H1 (cell line): Measurements from ENCODE around the gene NOL4L. TPM values are rescaled to one million over a fixed set of nuclear protein-coding genes. Genes with fewer than 3 reads are reported as not detected.
A peak's percentile ranks its signal among the peaks of the same experiment; 100 is the strongest.

ENCODE experiments used
- CTCF ChIA-PET: fragments of 300-600 bp; sonication (Branson Sonifier 250); formaldehyde crosslinking; loops from one replicate; lab custom pipeline; 2021; ENCODE audit not compliant: partially characterized antibody; lab: Charles Lee
- POLR2A ChIA-PET: fragments of 300-600 bp; sonication (Branson Sonifier 250); formaldehyde crosslinking; loops from one replicate; lab custom pipeline; 2021; ENCODE audit warnings: inconsistent platforms; ENCODE audit not compliant: partially characterized antibody; lab: Charles Lee
- DNase-seq, 2 experiments: peaks; one replicate each; pipeline versions ENCODE4 v3.0.0 to v3.0.0-alpha.2; 2010 to 2022; ENCODE audit warnings: low spot score in 2 of 2, low read depth in 1 of 2, mixed read lengths in 1 of 2
- FAIRE-seq: peaks from 2 replicates; lab custom pipeline; 2011; peaks lifted over from hg19 to GRCh38; lab: Jason Lieb, UNC
- H2AFZ ChIP-seq: 2 replicates; pipeline ENCODE4 v1.8.1; 2012; ENCODE audit warnings: low read length, inconsistent platforms
- H2AK5ac ChIP-seq: 2 replicates; pipeline ENCODE4 v1.6.1; 2013; ENCODE audit warnings: low read depth, low read length
- H2BK120ac ChIP-seq: replicated peaks from 2 replicates; pipeline ENCODE3; 2013; ENCODE audit warnings: low read depth, low read length, inconsistent platforms
- H2BK12ac ChIP-seq: 2 replicates; pipeline ENCODE4 v1.6.1; 2013; ENCODE audit warnings: low read depth, low read length
- H2BK15ac ChIP-seq: 2 replicates; pipeline ENCODE4 v1.6.1; 2013; ENCODE audit warnings: low read length
- H2BK20ac ChIP-seq: 2 replicates; pipeline ENCODE4 v1.6.1; 2013; ENCODE audit warnings: low read length
- H2BK5ac ChIP-seq: 2 replicates; pipeline ENCODE4 v1.6.1; 2013; ENCODE audit warnings: low read depth, low read length
- H3K14ac ChIP-seq: 2 replicates; pipeline ENCODE4 v1.6.1; 2013; ENCODE audit warnings: inconsistent platforms; ENCODE audit not compliant: insufficient read length
- H3K18ac ChIP-seq: 2 replicates; pipeline ENCODE4 v1.6.1; 2013; ENCODE audit warnings: low read length; ENCODE audit errors: extremely low read depth
- H3K23ac ChIP-seq: 2 replicates; pipeline ENCODE4 v1.6.1; 2013; ENCODE audit warnings: inconsistent platforms; ENCODE audit not compliant: insufficient read length
- H3K23me2 ChIP-seq: 2 replicates; pipeline ENCODE4 v1.6.1; 2013; ENCODE audit warnings: low read depth, low read length
- H3K27ac ChIP-seq: 2 replicates; pipeline ENCODE4 v1.6.1; 2011; ENCODE audit warnings: low read depth, low read length, inconsistent platforms
- H3K27me3 ChIP-seq, 4 experiments: replicated peaks in 1 of 4; 1 replicate in 1 of 4; 2 replicates in 3 of 4; pipeline versions ENCODE4 v1.6.1 to v1.8.1; 2011 to 2013; ENCODE audit warnings: low read length in 3 of 4, mild to moderate bottlenecking in 3 of 4, inconsistent platforms in 2 of 4, mixed read lengths in 2 of 4, moderate library complexity in 1 of 4; ENCODE audit not compliant: control insufficient read depth in 3 of 4, insufficient read depth in 3 of 4; ENCODE audit errors: extremely low read depth in 1 of 4
- H3K36me3 ChIP-seq, 4 experiments: 2 replicates each; pipeline versions ENCODE4 v1.6.1 to v1.8.1; 2011 to 2013; ENCODE audit warnings: mild to moderate bottlenecking in 4 of 4, low read length in 3 of 4, moderate library complexity in 2 of 4, control low read depth in 1 of 4, inconsistent platforms in 1 of 4; ENCODE audit not compliant: insufficient read depth in 4 of 4, control insufficient read depth in 2 of 4
- H3K4ac ChIP-seq: replicated peaks from 2 replicates; pipeline ENCODE3; 2013; ENCODE audit warnings: low read length, low read depth, mixed read lengths, inconsistent platforms; ENCODE audit not compliant: insufficient read length
- H3K4me1 ChIP-seq, 4 experiments: replicated peaks in 1 of 4; 1 replicate in 1 of 4; 2 replicates in 3 of 4; pipeline versions ENCODE4 v1.6.1 to v1.8.1; 2011 to 2013; ENCODE audit warnings: low read length in 3 of 4, inconsistent platforms in 2 of 4, mixed read lengths in 1 of 4; ENCODE audit not compliant: insufficient read depth in 4 of 4, control insufficient read depth in 3 of 4
- H3K4me2 ChIP-seq, 2 experiments: 2 replicates each; pipeline versions ENCODE4 v1.6.1 to v1.8.1; 2011 to 2013; ENCODE audit warnings: low read depth in 2 of 2, low read length in 2 of 2, control low read depth in 1 of 2, inconsistent platforms in 1 of 2, mild to moderate bottlenecking in 1 of 2; ENCODE audit not compliant: insufficient read depth in 1 of 2
- H3K4me3 ChIP-seq, 4 experiments: fragments of 200-600, 300-600 bp in 1 of 4; sonication (generic), shearing (Covaris generic), sonication (Bioruptor Twin) in 1 of 4; 2 replicates each; pipeline versions ENCODE4 v1.5.1 to v1.8.1; 2011 to 2016; ENCODE audit warnings: low read length in 4 of 4, low read depth in 3 of 4, control low read depth in 2 of 4, inconsistent platforms in 2 of 4, mild to moderate bottlenecking in 2 of 4, mixed read lengths in 1 of 4, moderate library complexity in 1 of 4; ENCODE audit not compliant: insufficient read depth in 2 of 4; ENCODE audit errors: extremely low read depth in 1 of 4
- H3K56ac ChIP-seq: replicated peaks from 2 replicates; pipeline ENCODE3; 2013; ENCODE audit warnings: low read depth, mild to moderate bottlenecking, mixed read lengths, low read length, inconsistent platforms; ENCODE audit not compliant: insufficient read length
- H3K79me1 ChIP-seq: 2 replicates; pipeline ENCODE4 v1.6.1; 2013; ENCODE audit warnings: low read depth, low read length, control low read depth
- H3K79me2 ChIP-seq, 2 experiments: 2 replicates each; pipeline versions ENCODE4 v1.6.1 to v1.8.1; 2012 to 2013; ENCODE audit warnings: low read length in 2 of 2, mild to moderate bottlenecking in 2 of 2, inconsistent platforms in 1 of 2; ENCODE audit not compliant: insufficient read depth in 2 of 2, control insufficient read depth in 1 of 2
- H3K9ac ChIP-seq, 4 experiments: replicated peaks in 1 of 4; 1 replicate in 1 of 4; 2 replicates in 3 of 4; pipeline versions ENCODE4 v1.6.1 to v1.8.1; 2011 to 2013; ENCODE audit warnings: low read depth in 3 of 4, low read length in 3 of 4, control low read depth in 2 of 4, mild to moderate bottlenecking in 2 of 4, moderate library complexity in 2 of 4, inconsistent platforms in 1 of 4; ENCODE audit errors: extremely low read depth in 1 of 4
- H3K9me3 ChIP-seq, 2 experiments: 2 replicates each; pipeline versions ENCODE4 v1.6.1 to v1.8.1; 2012 to 2013; ENCODE audit warnings: mild to moderate bottlenecking in 2 of 2, moderate library complexity in 2 of 2, control low read depth in 1 of 2, inconsistent platforms in 1 of 2, low read depth in 1 of 2, low read length in 1 of 2, mixed read lengths in 1 of 2; ENCODE audit not compliant: insufficient read depth in 2 of 2
- H4K20me1 ChIP-seq, 2 experiments: replicated peaks in 1 of 2; 2 replicates each; pipeline versions ENCODE3 to v1.8.1; 2011 to 2013; ENCODE audit warnings: inconsistent platforms in 2 of 2, low read length in 2 of 2, mild to moderate bottlenecking in 1 of 2; ENCODE audit not compliant: insufficient read depth in 2 of 2, control insufficient read depth in 1 of 2
- H4K5ac ChIP-seq: 2 replicates; pipeline ENCODE4 v1.6.1; 2013; ENCODE audit warnings: low read length, low read depth, mixed read lengths, inconsistent platforms; ENCODE audit not compliant: insufficient read length
- H4K8ac ChIP-seq: 2 replicates; pipeline ENCODE4 v1.8.0; 2013; ENCODE audit warnings: mild to moderate bottlenecking, moderate library complexity, low read length, inconsistent platforms; ENCODE audit not compliant: insufficient read depth; ENCODE audit errors: extremely low read depth
- H4K91ac ChIP-seq: replicated peaks from 2 replicates; pipeline ENCODE3; 2013; ENCODE audit warnings: low read length, mixed read lengths, inconsistent platforms; ENCODE audit not compliant: insufficient read length
- CREB1 ChIP-seq: IDR thresholded peaks from 2 replicates; pipeline ENCODE4 v1.6.1; 2012; ENCODE audit warnings: inconsistent platforms
- GTF2F1 ChIP-seq: IDR thresholded peaks from 2 replicates; pipeline ENCODE4 v1.6.1; 2012; ENCODE audit warnings: low read depth, low read length, improper control_type of control experiment, borderline replicate concordance
- HDAC2 ChIP-seq, 2 experiments: fragments of 300-600 bp in 1 of 2; sonication (generic) in 1 of 2; IDR thresholded peaks; 2 replicates each; pipeline ENCODE4 v1.6.1; 2011 to 2012; ENCODE audit warnings: low read depth in 2 of 2, low read length in 2 of 2, mild to moderate bottlenecking in 2 of 2, moderate library complexity in 2 of 2, borderline replicate concordance in 1 of 2, inconsistent platforms in 1 of 2
- JUN ChIP-seq: IDR thresholded peaks from 2 replicates; pipeline ENCODE4 v1.6.1; 2011; ENCODE audit warnings: low read depth, mild to moderate bottlenecking, improper control_type of control experiment, low read length
- KDM1A ChIP-seq: fragments of 200-600, 300-600 bp; sonication (generic); IDR thresholded peaks from 2 replicates; pipeline ENCODE4 v1.7.1; 2016; ENCODE audit warnings: mild to moderate bottlenecking, low read length, borderline replicate concordance
- MAFK ChIP-seq: IDR thresholded peaks from 2 replicates; pipeline ENCODE4 v1.6.1; 2012; ENCODE audit warnings: low read depth, mild to moderate bottlenecking, improper control_type of control experiment, low read length
- MAX ChIP-seq: IDR thresholded peaks from 2 replicates; pipeline ENCODE4 v1.6.1; 2012; ENCODE audit warnings: inconsistent platforms
- RXRA ChIP-seq: IDR thresholded peaks from 2 replicates; pipeline ENCODE4 v1.6.1; 2011; ENCODE audit warnings: low read depth, mild to moderate bottlenecking, low read length, moderate library complexity; ENCODE audit not compliant: insufficient read depth
- SAP30 ChIP-seq: fragments of 300-600 bp; sonication (generic); IDR thresholded peaks from 2 replicates; pipeline ENCODE4 v1.7.1; 2012; ENCODE audit warnings: low read length, moderate library complexity, mild to moderate bottlenecking, inconsistent platforms; ENCODE audit not compliant: insufficient read depth, insufficient replicate concordance
- SP1 ChIP-seq: IDR thresholded peaks from 2 replicates; pipeline ENCODE4 v1.6.1; 2011; ENCODE audit warnings: low read depth, low read length
- TBP ChIP-seq: IDR thresholded peaks from 2 replicates; pipeline ENCODE4 v1.6.1; 2011; ENCODE audit warnings: low read depth, low read length, improper control_type of control experiment
- USF2 ChIP-seq: IDR thresholded peaks from 2 replicates; pipeline ENCODE4 v1.6.1; 2011; ENCODE audit warnings: low read length, improper control_type of control experiment
- ZNF274 ChIP-seq: IDR thresholded peaks from 2 replicates; pipeline ENCODE4 v1.7.0; 2012; ENCODE audit warnings: low read length, borderline replicate concordance; ENCODE audit errors: extremely low read depth
- WGBS, 2 experiments: shearing (Covaris generic) in 1 of 2; methylation state at CpG; one replicate each; pipeline versions ENCODE4 v1.1.6 to v1.1.7; 2013 to 2015; ENCODE audit warnings: low lambda C conversion rate in 2 of 2, mixed read lengths in 2 of 2, inconsistent platforms in 1 of 2, low coverage in 1 of 2, missing lambda C conversion rate in 1 of 2; ENCODE audit not compliant: insufficient replicate concordance in 2 of 2, insufficient coverage in 1 of 2, insufficient read length in 1 of 2; ENCODE audit errors: extremely low coverage in 1 of 2, missing lambda C conversion rate in 1 of 2; 5-methylcytosine and 5-hydroxymethylcytosine counted together
- polyA plus RNA-seq, 7 experiments: library from polyadenylated mRNA; depleted of rRNA in 3 of 7; stranded (reverse) in 5 of 7; unstranded in 2 of 7; fragments of >200 nt in 5 of 7; fragments of 200-250 nt in 2 of 7; gene quantifications; 1 replicate in 5 of 7; 2 replicates in 1 of 7; 4 replicates in 1 of 7; pipeline versions ENCODE4 v1.2.1 to v1.2.3, GENCODE V29; 2011 to 2013; ENCODE audit warnings: missing spikeins in 2 of 7, mixed read lengths in 2 of 7
- total RNA-seq: library from RNA; stranded (reverse); fragmentation: NEBNext Ultra II Directional; extraction: Animal tissue kit (Norgen Biotek cat#: 25700); gene quantifications from 2 replicates; pipeline ENCODE4 v1.2.1, GENCODE V29; 2021

Gene NOL4L
- total and polyA plus RNA-seq, 2 of the 8 experiments (the other 6 are each of a cell fraction or from before 2014, with no cell fraction given), result 15.3 to 23.7 TPM

- Histone ChIP-seq H3K9me3 (no peaks in the 10 kb centered on the region), H2BK120ac (no peak overlapping the region), H3K36me3 (no peaks in the 10 kb centered on the region), H3K18ac (no peak overlapping the region), H4K91ac (no peak overlapping the region), H2BK12ac (no peak overlapping the region), H4K5ac (no peak overlapping the region), H3K4me2 (peak overlapping the region; percentile 53 to 59), H3K4me1 (peaks cover 14 to 20% (median 15%) of the 10 kb centered on the region in 4 experiments), H3K9ac (no peak overlapping the region; a peak in 1 of 7 replicates), H2BK15ac (no peak overlapping the region), H4K20me1 (peaks cover 12 to 35% of the 10 kb centered on the region in 2 experiments), H3K14ac (no peak overlapping the region), H2BK5ac (no peak overlapping the region; the same call in 1 of the 2 replicates), H3K4ac (no peak overlapping the region), H2AFZ (no peak overlapping the region), H3K23ac (no peak overlapping the region), H3K27ac (no peak overlapping the region), H3K79me2 (peaks cover 32 to 49% of the 10 kb centered on the region in 2 experiments), H3K56ac (peak overlapping the region; percentile 42), H4K8ac (no peak overlapping the region), H3K27me3 (no peaks in the 10 kb centered on the region), H3K79me1 (peaks cover 16% of the 10 kb centered on the region), H2BK20ac (no peak overlapping the region), H3K4me3 (peak overlapping the region; percentile 67 to 90 (median 80)), H3K23me2 (peaks cover 8% of the 10 kb centered on the region; the same call in 1 of the 2 replicates), H2AK5ac (no peak overlapping the region)
- 0% methylated on average over 8 of the region's 9 CpGs; no CpG with 5 or more reads in 1 of the 2 experiments for WGBS, 2 experiments
- FAIRE-seq, result no peak
- POLR2A ChIA-PET, result interaction anchor here (1.4 to 4.8 kb wide), 2 partner anchors 14 to 27 kb away, joined by 5 to 21 read pairs; no protein-coding TSS in a partner anchor
- DNase-seq, result no peak
- CTCF ChIA-PET, result interaction anchor here (1.1 to 3.5 kb wide), 4 partner anchors 11 to 27 kb away, joined by 3 to 16 read pairs (median 8); no protein-coding TSS in a partner anchor
- TF ChIP-seq SAP30, result no peak
- no peak for TF ChIP-seq CREB1
- TF ChIP-seq GTF2F1, result no peak
- no peak for TF ChIP-seq JUN
- no peak for TF ChIP-seq ZNF274
- TF ChIP-seq KDM1A, result peak; percentile 54; the same call in 1 of the 2 replicates
- no peak for TF ChIP-seq MAX
- no peak for TF ChIP-seq RXRA
- 0 out of 2 replicates have a peak, but pooled peaks have one; percentile 36 for TF ChIP-seq SP1
- TF ChIP-seq MAFK, result no peak
- no peak for TF ChIP-seq USF2
- TF ChIP-seq HDAC2 (IDR thresholded peaks at IDR 0.05; ENCODE audit: borderline replicate concordance in 1 of 2, low read depth in 2 of 2, low read length in 2 of 2), result no peak
- no peak for TF ChIP-seq TBP
Observed at GRCh38 chr20:32482143-32482441, 103.0 kb downstream of the NOL4L start.
